HEK293T (cell line): ENCODE measurements around the gene ARL2BP.

ENCODE experiments used
- BHLHE40 ChIP-seq: fragments of 450-650 bp; IDR thresholded peaks from 2 replicates; pipeline ENCODE4 v1.6.1; 2016; ENCODE audit warnings: mild to moderate bottlenecking, moderate library complexity, borderline replicate concordance
- CTBP1 ChIP-seq: fragments of 450-650 bp; IDR thresholded peaks from 2 replicates; pipeline ENCODE4 v1.6.1; 2016; ENCODE audit warnings: borderline replicate concordance
- ELF4 ChIP-seq: fragments of 450-650 bp; IDR thresholded peaks from 2 replicates; pipeline ENCODE4 v1.6.1; 2017; ENCODE audit warnings: antibody characterized with exemption
- L3MBTL2 ChIP-seq: fragments of 450-650 bp; conservative IDR thresholded peaks from 2 replicates; pipeline ENCODE4 v1.6.1; 2016; ENCODE audit warnings: mild to moderate bottlenecking
- NFRKB ChIP-seq: fragments of 450-650 bp; IDR thresholded peaks from 2 replicates; pipeline ENCODE4 v1.6.1; 2016; ENCODE audit warnings: mild to moderate bottlenecking, moderate library complexity
- SP1 ChIP-seq: fragments of 450-650 bp; IDR thresholded peaks from 2 replicates; pipeline ENCODE4 v1.6.1; 2017
- TARDBP ChIP-seq: fragments of 450-650 bp; IDR thresholded peaks from 2 replicates; pipeline ENCODE4 v1.6.1; 2016

- no peak for TF ChIP-seq L3MBTL2
- TF ChIP-seq SP1: no peak
- TF ChIP-seq ELF4: no peak
- TF ChIP-seq CTBP1: no peak
- TF ChIP-seq NFRKB: no peak
- no peak for TF ChIP-seq BHLHE40
- TF ChIP-seq TARDBP: no peak
Observed at GRCh38 chr16:57245472-57246113, 534 bp downstream of the ARL2BP start.
